ENCODE data around the gene MGST1.

GRCh38 chr12:16348435-16349130 is 1.1 kb downstream of the MGST1 start:
- no peak for TF ChIP-seq CTCF (IDR thresholded peaks at IDR 0.05 in 8 of 11, conservative IDR thresholded peaks at IDR 0.05 in 3 of 11)
- no peak for TF ChIP-seq POLR2AphosphoS5 (IDR thresholded peaks at IDR 0.05)
